ENCODE results near the gene PRDX5. TPM values are rescaled to one million over a fixed set of nuclear protein-coding genes. Genes with fewer than 3 reads are reported as not detected.
"Not testable (repeated sequence)": the region's sequence is repeated elsewhere in the genome, so short reads cannot be mapped to it uniquely, and the experiment has no call there.

Gene PRDX5
- polyA plus RNA-seq, 2 donors: 442 to 808 TPM

- Histone ChIP-seq H3K4me1 (ENCODE audit: control insufficient read depth in 2 of 2, insufficient read depth in 2 of 2, low read length in 1 of 2) (peaks cover 0 to 23% of the 10 kb centered on the region in 2 donors), H3K27ac (ENCODE audit: low read depth in 2 of 2, low read length in 1 of 2) (peak overlapping the region; percentile 9 to 40), H3K36me3 (ENCODE audit: control insufficient read depth in 2 of 2, insufficient read depth in 2 of 2, low read length in 1 of 2) (peaks cover 0 to 25% of the 10 kb centered on the region in 2 donors)
- 64 to 75% methylated on average over 21 to 25 of the region's 25 CpGs for WGBS, 2 donors
- not testable (repeated sequence) for H3K4me3 ChIP-seq (ENCODE audit: low read depth in 1 of 2, low read length in 2 of 2); H3K27me3 ChIP-seq (ENCODE audit: control insufficient read depth in 1 of 2, insufficient read depth in 2 of 2, low read length in 2 of 2); H3K9me3 ChIP-seq (ENCODE audit: control insufficient read depth in 2 of 2, insufficient read depth in 1 of 2, low read depth in 1 of 2, low read length in 1 of 2)
Observed at GRCh38 chr11:64315667-64316526, 2.0 kb upstream of the PRDX5 start.

- WGBS, 2 donors: 4 to 5% methylated on average over 29 to 32 of the region's 32 CpGs
- peak overlapping the region; percentile 62 to 76 for H3K4me3 ChIP-seq (ENCODE audit: low read depth in 1 of 2, low read length in 2 of 2)
- H3K27me3 ChIP-seq (ENCODE audit: control insufficient read depth in 1 of 2, insufficient read depth in 2 of 2, low read length in 2 of 2): no peaks in the 10 kb centered on the region
- peaks cover 0 to 25% of the 10 kb centered on the region in 2 donors for H3K36me3 ChIP-seq (ENCODE audit: control insufficient read depth in 2 of 2, insufficient read depth in 2 of 2, low read length in 1 of 2)
- H3K4me1 ChIP-seq (ENCODE audit: control insufficient read depth in 2 of 2, insufficient read depth in 2 of 2, low read length in 1 of 2): peaks cover 0 to 18% of the 10 kb centered on the region in 2 donors
- no peaks in the 10 kb centered on the region for H3K9me3 ChIP-seq (ENCODE audit: control insufficient read depth in 2 of 2, insufficient read depth in 1 of 2, low read depth in 1 of 2, low read length in 1 of 2)
- H3K27ac ChIP-seq (ENCODE audit: low read depth in 2 of 2, low read length in 1 of 2): peak overlapping the region; percentile 84 to 99
Observed at GRCh38 chr11:64316672-64317324, 1.1 kb upstream of the PRDX5 start.

GRCh38 chr11:64317325-64317960 is 478 bp upstream of the PRDX5 start, which contains the start of gene TRMT112:
Gene TRMT112 (minus strand): TSS chr11:64317559. CDS start chr11:64317526, 33 bp downstream.
- no peaks in the 10 kb centered on the region for H3K9me3 ChIP-seq (ENCODE audit: control insufficient read depth in 2 of 2, insufficient read depth in 1 of 2, low read depth in 1 of 2, low read length in 1 of 2)
- H3K27ac ChIP-seq (ENCODE audit: low read depth in 2 of 2, low read length in 1 of 2): peak within 1 kb of the TSS; percentile 84 to 99
- no peaks in the 10 kb centered on the region for H3K27me3 ChIP-seq (ENCODE audit: control insufficient read depth in 1 of 2, insufficient read depth in 2 of 2, low read length in 2 of 2)
- WGBS, 2 donors: 0 to 1% methylated on average over 43 of the region's 43 CpGs
- H3K36me3 ChIP-seq (ENCODE audit: control insufficient read depth in 2 of 2, insufficient read depth in 2 of 2, low read length in 1 of 2): peaks cover 0 to 25% of the 10 kb centered on the region in 2 donors
- peaks cover 0 to 20% of the 10 kb centered on the region in 2 donors for H3K4me1 ChIP-seq (ENCODE audit: control insufficient read depth in 2 of 2, insufficient read depth in 2 of 2, low read length in 1 of 2)
- H3K4me3 ChIP-seq (ENCODE audit: low read depth in 1 of 2, low read length in 2 of 2): peak within 1 kb of the TSS; percentile 62 to 76

- peaks cover 0 to 30% of the 10 kb centered on the region in 2 donors for H3K36me3 ChIP-seq (ENCODE audit: control insufficient read depth in 2 of 2, insufficient read depth in 2 of 2, low read length in 1 of 2)
- no peaks in the 10 kb centered on the region for H3K27me3 ChIP-seq (ENCODE audit: control insufficient read depth in 1 of 2, insufficient read depth in 2 of 2, low read length in 2 of 2)
- H3K27ac ChIP-seq (ENCODE audit: low read depth in 2 of 2, low read length in 1 of 2): peak overlapping the region; percentile 84 to 99
- 19 to 21% methylated on average over 19 of the region's 19 CpGs for WGBS, 2 donors
- peak overlapping the region; percentile 62 to 72 for H3K4me3 ChIP-seq (ENCODE audit: low read depth in 1 of 2, low read length in 2 of 2)
- no peaks in the 10 kb centered on the region for H3K9me3 ChIP-seq (ENCODE audit: control insufficient read depth in 2 of 2, insufficient read depth in 1 of 2, low read depth in 1 of 2, low read length in 1 of 2)
- H3K4me1 ChIP-seq (ENCODE audit: control insufficient read depth in 2 of 2, insufficient read depth in 2 of 2, low read length in 1 of 2): peaks cover 0 to 27% of the 10 kb centered on the region in 2 donors
Observed at GRCh38 chr11:64318766-64319761, 1.1 kb downstream of the PRDX5 start.

- WGBS, 2 donors: 87 to 91% methylated on average over 7 of the region's 7 CpGs
- H3K4me3 ChIP-seq (ENCODE audit: low read depth in 1 of 2, low read length in 2 of 2): no peak overlapping the region
- no peaks in the 10 kb centered on the region for H3K27me3 ChIP-seq (ENCODE audit: control insufficient read depth in 1 of 2, insufficient read depth in 2 of 2, low read length in 2 of 2)
- peaks cover 0 to 26% of the 10 kb centered on the region in 2 donors for H3K4me1 ChIP-seq (ENCODE audit: control insufficient read depth in 2 of 2, insufficient read depth in 2 of 2, low read length in 1 of 2)
- H3K36me3 ChIP-seq (ENCODE audit: control insufficient read depth in 2 of 2, insufficient read depth in 2 of 2, low read length in 1 of 2): peaks cover 0 to 20% of the 10 kb centered on the region in 2 donors
- peak overlapping the region; percentile 88 to 93 for H3K27ac ChIP-seq (ENCODE audit: low read depth in 2 of 2, low read length in 1 of 2)
- H3K9me3 ChIP-seq (ENCODE audit: control insufficient read depth in 2 of 2, insufficient read depth in 1 of 2, low read depth in 1 of 2, low read length in 1 of 2): no peaks in the 10 kb centered on the region
Observed at GRCh38 chr11:64320556-64320955, 2.6 kb downstream of the PRDX5 start.

- no peaks in the 10 kb centered on the region for H3K9me3 ChIP-seq (ENCODE audit: control insufficient read depth in 2 of 2, insufficient read depth in 1 of 2, low read depth in 1 of 2, low read length in 1 of 2)
- H3K4me1 ChIP-seq (ENCODE audit: control insufficient read depth in 2 of 2, insufficient read depth in 2 of 2, low read length in 1 of 2): peaks cover 0 to 26% of the 10 kb centered on the region in 2 donors
- peaks cover 0 to 18% of the 10 kb centered on the region in 2 donors for H3K36me3 ChIP-seq (ENCODE audit: control insufficient read depth in 2 of 2, insufficient read depth in 2 of 2, low read length in 1 of 2)
- no peak overlapping the region for H3K4me3 ChIP-seq (ENCODE audit: low read depth in 1 of 2, low read length in 2 of 2)
- H3K27ac ChIP-seq (ENCODE audit: low read depth in 2 of 2, low read length in 1 of 2): peak overlapping the region; percentile 88 to 93
- WGBS, 2 donors: 59 to 63% methylated on average over 5 of the region's 5 CpGs
- no peaks in the 10 kb centered on the region for H3K27me3 ChIP-seq (ENCODE audit: control insufficient read depth in 1 of 2, insufficient read depth in 2 of 2, low read length in 2 of 2)
Observed at GRCh38 chr11:64321026-64321425, 3.1 kb downstream of the PRDX5 start.

- Histone ChIP-seq H3K27me3 (ENCODE audit: control insufficient read depth in 1 of 2, insufficient read depth in 2 of 2, low read length in 2 of 2) (no peaks in the 10 kb centered on the region), H3K4me3 (ENCODE audit: low read depth in 1 of 2, low read length in 2 of 2) (no peak overlapping the region), H3K36me3 (ENCODE audit: control insufficient read depth in 2 of 2, insufficient read depth in 2 of 2, low read length in 1 of 2) (peaks cover 0 to 14% of the 10 kb centered on the region in 2 donors), H3K4me1 (ENCODE audit: control insufficient read depth in 2 of 2, insufficient read depth in 2 of 2, low read length in 1 of 2) (peaks cover 0 to 26% of the 10 kb centered on the region in 2 donors), H3K9me3 (ENCODE audit: control insufficient read depth in 2 of 2, insufficient read depth in 1 of 2, low read depth in 1 of 2, low read length in 1 of 2) (no peaks in the 10 kb centered on the region), H3K27ac (ENCODE audit: low read depth in 2 of 2, low read length in 1 of 2) (peak overlapping the region; percentile 88 to 93)
- 47 to 52% methylated on average over 5 of the region's 5 CpGs for WGBS, 2 donors
Observed at GRCh38 chr11:64321533-64321932, 3.6 kb downstream of the PRDX5 start.

GRCh38 chr11:64322925-64323260 is 5.0 kb downstream of the PRDX5 start:
- Histone ChIP-seq H3K4me3 (ENCODE audit: low read depth in 1 of 2, low read length in 2 of 2) (no peak overlapping the region), H3K36me3 (ENCODE audit: control insufficient read depth in 2 of 2, insufficient read depth in 2 of 2, low read length in 1 of 2) (peaks cover 0 to 14% of the 10 kb centered on the region in 2 donors), H3K9me3 (ENCODE audit: control insufficient read depth in 2 of 2, insufficient read depth in 1 of 2, low read depth in 1 of 2, low read length in 1 of 2) (no peaks in the 10 kb centered on the region), H3K4me1 (ENCODE audit: control insufficient read depth in 2 of 2, insufficient read depth in 2 of 2, low read length in 1 of 2) (peaks cover 0 to 26% of the 10 kb centered on the region in 2 donors), H3K27me3 (ENCODE audit: control insufficient read depth in 1 of 2, insufficient read depth in 2 of 2, low read length in 2 of 2) (no peaks in the 10 kb centered on the region), H3K27ac (ENCODE audit: low read depth in 2 of 2, low read length in 1 of 2) (no peak overlapping the region)
- 66 to 77% methylated on average over 7 of the region's 7 CpGs for WGBS, 2 donors
